Neural cell (in vitro differentiated cells): ENCODE measurements around the gene TMEM181. TPM values are rescaled to one million over a fixed set of nuclear protein-coding genes. Genes with fewer than 3 reads are reported as not detected.

Experiments used
- H2AFZ ChIP-seq: fragments of 200-600, 300-800 bp; sonication (generic), shearing (Covaris generic); 2 replicates; pipeline ENCODE4 v1.6.0; 2014; ENCODE audit warnings: low read depth, mild to moderate bottlenecking, antibody characterized with exemption, low read length, moderate library complexity
- H3F3A ChIP-seq: fragments of 200-600 bp; shearing (Covaris generic); 2 replicates; pipeline ENCODE4 v1.6.1; 2016; ENCODE audit warnings: mild to moderate bottlenecking, moderate library complexity, mixed read lengths, antibody characterized with exemption, low read length; ENCODE audit not compliant: insufficient read depth, poor library complexity, severe bottlenecking
- H3K27ac ChIP-seq: fragments of 200-600, 300-800 bp; sonication (generic), shearing (Covaris generic); 2 replicates; pipeline ENCODE4 v1.5.1; 2014; ENCODE audit warnings: mild to moderate bottlenecking, low read length, moderate library complexity
- H3K27me3 ChIP-seq: fragments of 300-800, 200-600 bp; sonication (generic), shearing (Covaris generic); 2 replicates; pipeline ENCODE4 v1.6.0; 2014; ENCODE audit warnings: mild to moderate bottlenecking, low read depth, low read length, moderate library complexity; ENCODE audit not compliant: insufficient read depth
- H3K36me3 ChIP-seq: fragments of 300-800, 200-600 bp; sonication (generic), shearing (Covaris generic); 2 replicates; pipeline ENCODE4 v1.5.1; 2014; ENCODE audit warnings: mild to moderate bottlenecking, antibody characterized with exemption, low read length, moderate library complexity; ENCODE audit not compliant: insufficient read depth
- H3K4me2 ChIP-seq: fragments of 300-800, 200-600 bp; sonication (generic), shearing (Covaris generic); 2 replicates; pipeline ENCODE4 v1.6.0; 2014; ENCODE audit warnings: mild to moderate bottlenecking, low read length
- H3K4me3 ChIP-seq: fragments of 300-800, 200-600 bp; sonication (generic), shearing (Covaris generic); 2 replicates; pipeline ENCODE4 v1.5.1; 2014; ENCODE audit warnings: mild to moderate bottlenecking, low read length, moderate library complexity
- H3K79me2 ChIP-seq: fragments of 200-600 bp; shearing (Covaris generic); replicated peaks from 2 replicates; pipeline ENCODE4 v1.6.0; 2014; ENCODE audit warnings: mild to moderate bottlenecking, low read length, moderate library complexity; ENCODE audit not compliant: insufficient read depth
- H3K9ac ChIP-seq: fragments of 300-800, 200-600 bp; sonication (generic), shearing (Covaris generic); 2 replicates; pipeline ENCODE4 v1.6.1; 2016; ENCODE audit warnings: mild to moderate bottlenecking, low read length, mixed read lengths
- H3K9me2 ChIP-seq: fragments of 200-600 bp; shearing (Covaris generic); 2 replicates; pipeline ENCODE4 v1.6.1; 2016; ENCODE audit warnings: mild to moderate bottlenecking, low read length, mixed read lengths; ENCODE audit not compliant: insufficient read depth
- H3K9me3 ChIP-seq: fragments of 200-600, 300-800 bp; sonication (generic), shearing (Covaris generic); 2 replicates; pipeline ENCODE4 v1.6.1; 2016; ENCODE audit warnings: mild to moderate bottlenecking, mixed run types, low read length, moderate library complexity, mixed read lengths
- H4K20me1 ChIP-seq: fragments of 200-600 bp; shearing (Covaris generic); 2 replicates; pipeline ENCODE4 v1.6.1; 2016; ENCODE audit warnings: mild to moderate bottlenecking, mixed run types; ENCODE audit not compliant: insufficient read depth
- EP300 ChIP-seq: fragments of 450-650 bp; conservative IDR thresholded peaks from 2 replicates; pipeline ENCODE4 v1.6.1; 2014; ENCODE audit warnings: antibody characterized with exemption, mild to moderate bottlenecking, moderate library complexity; ENCODE audit not compliant: poor library complexity, severe bottlenecking
- EZH2 ChIP-seq: fragments of 200-600, 300-800 bp; shearing (Covaris generic), sonication (generic); IDR thresholded peaks from 2 replicates; pipeline ENCODE4 v1.6.1; 2014; ENCODE audit warnings: antibody characterized with exemption, low read length, borderline replicate concordance, mild to moderate bottlenecking; ENCODE audit not compliant: insufficient read depth, poor library complexity, severe bottlenecking
- MXI1 ChIP-seq: fragments of 450-650 bp; conservative IDR thresholded peaks from 2 replicates; pipeline ENCODE4 v1.6.1; 2014; ENCODE audit warnings: antibody characterized with exemption, mild to moderate bottlenecking; ENCODE audit not compliant: poor library complexity, severe bottlenecking
- POLR2AphosphoS5 ChIP-seq: IDR thresholded peaks from 2 replicates; pipeline ENCODE4 v1.6.1; 2012
- RAD21 ChIP-seq: fragments of 450-650 bp; conservative IDR thresholded peaks from 2 replicates; pipeline ENCODE4 v1.6.1; 2014; ENCODE audit warnings: antibody characterized with exemption, mild to moderate bottlenecking, moderate library complexity
- SMC3 ChIP-seq: fragments of 450-650 bp; conservative IDR thresholded peaks from 2 replicates; pipeline ENCODE4 v1.6.1; 2014; ENCODE audit warnings: antibody characterized with exemption, mild to moderate bottlenecking, moderate library complexity; ENCODE audit not compliant: poor library complexity
- TAF1 ChIP-seq: IDR thresholded peaks from 2 replicates; pipeline ENCODE4 v1.6.1; 2012; ENCODE audit warnings: low read depth
- polyA plus RNA-seq: library from polyadenylated mRNA; depleted of rRNA; stranded (reverse); fragments of >200 nt; gene quantifications from 2 replicates; pipeline ENCODE4 v1.2.3, GENCODE V29; 2014
- TF ChIP-seq, protein P1 (sequence below): fragments of 450-650 bp; IDR thresholded peaks from 2 replicates; pipeline ENCODE4 v1.5.1; 2014; ENCODE audit warnings: antibody characterized with exemption, mild to moderate bottlenecking, moderate library complexity; ENCODE audit not compliant: poor library complexity, severe bottlenecking
- TF ChIP-seq, protein P2 (sequence below): IDR thresholded peaks from 2 replicates; pipeline ENCODE4 v1.6.1; 2012; ENCODE audit warnings: borderline replicate concordance

TMEM181 gene
- polyA plus RNA-seq, 1 donor from 2014 or later: 47.6 TPM

DNA sequence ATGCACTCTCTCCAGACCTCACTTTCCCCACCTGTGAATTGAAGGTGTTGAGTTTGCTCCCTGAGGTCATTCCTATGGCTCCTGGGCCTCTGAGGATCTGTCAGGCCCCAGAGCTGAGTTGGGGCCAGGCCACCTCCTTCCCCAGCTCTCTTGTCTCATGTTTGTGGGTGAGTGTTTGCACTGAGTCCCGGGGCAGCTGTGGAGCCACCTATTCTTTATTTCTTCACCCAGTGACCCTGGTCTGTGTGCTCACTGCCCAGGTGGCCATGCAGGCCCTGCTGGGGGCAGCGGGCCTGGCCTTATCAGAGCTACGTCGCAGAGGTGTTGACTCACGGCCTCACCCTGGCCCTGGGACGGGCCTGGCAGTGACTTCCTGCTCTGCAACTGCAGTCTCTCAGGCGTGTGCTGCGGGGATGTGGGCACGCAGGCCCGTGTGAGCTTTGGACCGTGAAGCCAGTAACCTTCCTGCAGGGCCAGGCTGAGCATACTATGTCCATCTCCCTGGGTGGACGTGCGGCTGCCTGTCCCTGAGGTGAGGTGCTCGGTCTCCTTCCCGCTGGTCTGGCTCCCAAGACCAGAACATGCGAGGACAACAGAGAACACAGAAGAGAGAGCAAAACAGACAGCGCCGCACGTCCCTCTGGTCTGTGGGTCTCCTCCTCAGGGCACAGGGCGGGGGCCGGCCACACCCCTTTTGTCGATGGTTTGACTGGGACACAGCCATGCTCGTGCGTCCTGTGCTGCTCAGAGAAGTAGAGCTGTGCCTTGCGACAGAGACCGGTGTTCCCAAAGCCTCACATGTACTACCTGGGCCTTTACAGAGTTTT is 12.1 kb downstream of the TMEM181 start:
- no peak for TF ChIP-seq TAF1
- no peak for TF ChIP-seq EZH2
- no peak for TF ChIP-seq EP300
- TF ChIP-seq, protein P1, sequence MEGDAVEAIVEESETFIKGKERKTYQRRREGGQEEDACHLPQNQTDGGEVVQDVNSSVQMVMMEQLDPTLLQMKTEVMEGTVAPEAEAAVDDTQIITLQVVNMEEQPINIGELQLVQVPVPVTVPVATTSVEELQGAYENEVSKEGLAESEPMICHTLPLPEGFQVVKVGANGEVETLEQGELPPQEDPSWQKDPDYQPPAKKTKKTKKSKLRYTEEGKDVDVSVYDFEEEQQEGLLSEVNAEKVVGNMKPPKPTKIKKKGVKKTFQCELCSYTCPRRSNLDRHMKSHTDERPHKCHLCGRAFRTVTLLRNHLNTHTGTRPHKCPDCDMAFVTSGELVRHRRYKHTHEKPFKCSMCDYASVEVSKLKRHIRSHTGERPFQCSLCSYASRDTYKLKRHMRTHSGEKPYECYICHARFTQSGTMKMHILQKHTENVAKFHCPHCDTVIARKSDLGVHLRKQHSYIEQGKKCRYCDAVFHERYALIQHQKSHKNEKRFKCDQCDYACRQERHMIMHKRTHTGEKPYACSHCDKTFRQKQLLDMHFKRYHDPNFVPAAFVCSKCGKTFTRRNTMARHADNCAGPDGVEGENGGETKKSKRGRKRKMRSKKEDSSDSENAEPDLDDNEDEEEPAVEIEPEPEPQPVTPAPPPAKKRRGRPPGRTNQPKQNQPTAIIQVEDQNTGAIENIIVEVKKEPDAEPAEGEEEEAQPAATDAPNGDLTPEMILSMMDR: no peak
- no peak for TF ChIP-seq MXI1
- no peak for TF ChIP-seq POLR2AphosphoS5
- TF ChIP-seq, protein P2, sequence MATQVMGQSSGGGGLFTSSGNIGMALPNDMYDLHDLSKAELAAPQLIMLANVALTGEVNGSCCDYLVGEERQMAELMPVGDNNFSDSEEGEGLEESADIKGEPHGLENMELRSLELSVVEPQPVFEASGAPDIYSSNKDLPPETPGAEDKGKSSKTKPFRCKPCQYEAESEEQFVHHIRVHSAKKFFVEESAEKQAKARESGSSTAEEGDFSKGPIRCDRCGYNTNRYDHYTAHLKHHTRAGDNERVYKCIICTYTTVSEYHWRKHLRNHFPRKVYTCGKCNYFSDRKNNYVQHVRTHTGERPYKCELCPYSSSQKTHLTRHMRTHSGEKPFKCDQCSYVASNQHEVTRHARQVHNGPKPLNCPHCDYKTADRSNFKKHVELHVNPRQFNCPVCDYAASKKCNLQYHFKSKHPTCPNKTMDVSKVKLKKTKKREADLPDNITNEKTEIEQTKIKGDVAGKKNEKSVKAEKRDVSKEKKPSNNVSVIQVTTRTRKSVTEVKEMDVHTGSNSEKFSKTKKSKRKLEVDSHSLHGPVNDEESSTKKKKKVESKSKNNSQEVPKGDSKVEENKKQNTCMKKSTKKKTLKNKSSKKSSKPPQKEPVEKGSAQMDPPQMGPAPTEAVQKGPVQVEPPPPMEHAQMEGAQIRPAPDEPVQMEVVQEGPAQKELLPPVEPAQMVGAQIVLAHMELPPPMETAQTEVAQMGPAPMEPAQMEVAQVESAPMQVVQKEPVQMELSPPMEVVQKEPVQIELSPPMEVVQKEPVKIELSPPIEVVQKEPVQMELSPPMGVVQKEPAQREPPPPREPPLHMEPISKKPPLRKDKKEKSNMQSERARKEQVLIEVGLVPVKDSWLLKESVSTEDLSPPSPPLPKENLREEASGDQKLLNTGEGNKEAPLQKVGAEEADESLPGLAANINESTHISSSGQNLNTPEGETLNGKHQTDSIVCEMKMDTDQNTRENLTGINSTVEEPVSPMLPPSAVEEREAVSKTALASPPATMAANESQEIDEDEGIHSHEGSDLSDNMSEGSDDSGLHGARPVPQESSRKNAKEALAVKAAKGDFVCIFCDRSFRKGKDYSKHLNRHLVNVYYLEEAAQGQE: no peak
- no peak for TF ChIP-seq RAD21
- no peak for TF ChIP-seq SMC3
- no peak overlapping the region for H3K4me3 ChIP-seq
- H3K27me3 ChIP-seq: no peaks in the 10 kb centered on the region
- H3K4me2 ChIP-seq: no peak overlapping the region
- H4K20me1 ChIP-seq: no peaks in the 10 kb centered on the region
- H3K79me2 ChIP-seq: peaks cover 6% of the 10 kb centered on the region
- no peaks in the 10 kb centered on the region for H3F3A ChIP-seq
- no peak overlapping the region for H3K9ac ChIP-seq
- no peaks in the 10 kb centered on the region for H3K36me3 ChIP-seq
- H3K27ac ChIP-seq: no peak overlapping the region
- no peaks in the 10 kb centered on the region for H3K9me2 ChIP-seq
- H3K9me3 ChIP-seq: no peaks in the 10 kb centered on the region
- H2AFZ ChIP-seq: no peak overlapping the region

DNA sequence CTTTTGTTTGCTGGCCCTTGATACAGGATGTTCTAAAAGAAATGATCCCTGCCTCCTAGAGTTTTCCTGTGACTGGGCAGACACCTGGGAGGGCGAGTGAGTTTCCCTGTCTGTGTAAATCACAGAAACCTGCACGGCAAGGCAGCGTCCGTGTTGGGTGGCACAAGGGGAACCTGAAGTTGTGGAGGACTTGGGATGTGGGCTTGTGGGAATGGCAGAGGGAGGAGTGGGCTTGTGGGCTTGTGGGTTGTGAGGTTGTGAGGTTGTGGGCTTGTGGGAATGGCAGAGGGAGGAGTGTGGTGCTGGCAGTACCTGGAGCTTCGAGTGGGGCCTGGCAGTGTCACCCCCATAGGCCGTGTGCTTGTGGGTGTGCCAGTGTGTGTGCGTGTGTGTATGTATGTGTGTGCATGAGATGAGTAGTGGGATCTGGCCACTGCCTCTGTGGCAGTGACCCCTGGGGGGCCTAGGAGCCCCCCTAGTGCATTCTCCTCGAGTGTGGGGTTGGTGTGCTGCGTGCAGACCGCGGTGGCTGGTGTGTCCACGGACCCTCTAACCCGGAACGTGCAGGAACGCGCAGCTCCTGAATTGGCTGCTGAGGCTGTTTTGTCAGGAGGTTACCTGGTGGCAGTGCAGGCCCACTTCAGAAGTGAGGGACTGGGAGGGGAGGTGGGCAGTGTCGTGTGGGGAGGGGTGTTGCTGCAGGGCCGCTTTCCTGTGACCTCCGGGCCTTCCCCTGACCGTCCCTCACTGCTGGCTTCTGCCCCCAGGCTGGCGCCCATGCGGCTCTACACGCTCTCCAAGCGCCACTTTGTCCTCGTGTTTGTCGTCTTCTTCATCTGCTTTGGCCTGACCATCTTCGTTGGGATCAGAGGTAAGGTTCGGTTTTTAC is 13.0 kb downstream of the TMEM181 start:
- Histone ChIP-seq H3K9ac (no peak overlapping the region), H3K36me3 (no peaks in the 10 kb centered on the region), H3K79me2 (peaks cover 6% of the 10 kb centered on the region), H3F3A (no peaks in the 10 kb centered on the region), H3K27me3 (no peaks in the 10 kb centered on the region), H3K4me3 (no peak overlapping the region), H4K20me1 (no peaks in the 10 kb centered on the region), H3K9me2 (no peaks in the 10 kb centered on the region), H3K27ac (no peak overlapping the region), H2AFZ (no peak overlapping the region), H3K9me3 (no peaks in the 10 kb centered on the region), H3K4me2 (no peak overlapping the region)
- TF ChIP-seq SMC3 (no peak), TAF1 (no peak), RAD21 (no peak), EZH2 (no peak), MXI1 (no peak), EP300 (no peak), POLR2AphosphoS5 (no peak)
- TF ChIP-seq, protein P2: no peak
